A673 (cell line): Measurements from ENCODE around the gene HCCS. TPM values are rescaled to one million over a fixed set of nuclear protein-coding genes. Genes with fewer than 3 reads are reported as not detected.

Experiments
- BruUV-seq: library from RNA; stranded (reverse); fragments of 400-500 nt; replicated peaks from 2 replicates; lab custom pipeline; 2021; lab: Mats Ljungman, UMichigan
- CTCF ChIA-PET: fragments of 300-600 bp; sonication (Branson Sonifier 250); formaldehyde crosslinking; loops from one replicate; lab custom pipeline; 2022; ENCODE audit warnings: antibody characterized with exemption; lab: Charles Lee
- POLR2A ChIA-PET: fragments of 300-600 bp; sonication (Branson Sonifier 250); formaldehyde crosslinking; loops from one replicate; lab custom pipeline; 2022; ENCODE audit warnings: antibody characterized with exemption; ENCODE audit not compliant: low non-redundant PET; lab: Charles Lee
- DNase-seq: peaks from one replicate; pipeline ENCODE4 v3.0.0-alpha.2; 2015; ENCODE audit warnings: low spot score
- H3K27ac ChIP-seq: fragments of 200-600 bp; sonication (generic); 2 replicates; pipeline ENCODE4 v1.5.1; 2016; ENCODE audit warnings: mixed run types, low read depth, mild to moderate bottlenecking, mixed read lengths, antibody characterized with exemption, low read length; ENCODE audit not compliant: poor library complexity, severe bottlenecking
- H3K27me3 ChIP-seq: fragments of 200-600 bp; sonication (generic); replicated peaks from 2 replicates; pipeline ENCODE4 v1.6.1; 2017; ENCODE audit warnings: mixed run types, low read depth, mild to moderate bottlenecking, mixed read lengths, antibody characterized with exemption, low read length; ENCODE audit not compliant: insufficient read depth, poor library complexity
- H3K36me3 ChIP-seq: fragments of 200-600 bp; sonication (generic); 2 replicates; pipeline ENCODE4 v1.6.1; 2016; ENCODE audit warnings: mixed run types, mild to moderate bottlenecking, mixed read lengths, antibody characterized with exemption, low read length; ENCODE audit not compliant: insufficient read depth, poor library complexity, severe bottlenecking
- H3K4me1 ChIP-seq: fragments of 200-600 bp; sonication (generic); 2 replicates; pipeline ENCODE4 v1.6.1; 2017; ENCODE audit warnings: mixed run types, mild to moderate bottlenecking, mixed read lengths, antibody characterized with exemption, low read length; ENCODE audit not compliant: insufficient read depth, poor library complexity, severe bottlenecking
- H3K4me3 ChIP-seq: fragments of 200-600 bp; sonication (generic); 2 replicates; pipeline ENCODE4 v1.5.1; 2016; ENCODE audit warnings: low read depth, mixed run types, mild to moderate bottlenecking, mixed read lengths, low read length; ENCODE audit not compliant: poor library complexity, severe bottlenecking
- H3K9me3 ChIP-seq: fragments of 200-600 bp; sonication (generic); 2 replicates; pipeline ENCODE4 v1.6.1; 2016; ENCODE audit warnings: mixed run types, low read depth, mild to moderate bottlenecking, mixed read lengths, antibody characterized with exemption, low read length; ENCODE audit not compliant: poor library complexity, severe bottlenecking
- CTCF ChIP-seq: fragments of 300-800, 200-600 bp; sonication (generic); conservative IDR thresholded peaks from 2 replicates; pipeline ENCODE4 v1.5.1; 2017; ENCODE audit warnings: low read depth, mild to moderate bottlenecking, antibody characterized with exemption, low read length, moderate library complexity, mixed read lengths
- EZH2 ChIP-seq: fragments of 200-600 bp; sonication (generic); IDR thresholded peaks from 2 replicates; pipeline ENCODE4 v1.6.1; 2017; ENCODE audit warnings: borderline replicate concordance, low read depth, mild to moderate bottlenecking, mixed read lengths, antibody characterized with exemption, low read length; ENCODE audit not compliant: poor library complexity, severe bottlenecking
- intact Hi-C: fragments of 100-400 bp; cut with micrococcal nuclease; formaldehyde crosslinking; loops from one replicate; pipeline ENCODE4 v1.10.0; 2022; ENCODE audit not compliant: unreplicated experiment
- total RNA-seq: library from RNA; stranded (reverse); gene quantifications from 2 replicates; pipeline ENCODE4 v1.2.3, GENCODE V29; 2021

HCCS gene
- total RNA-seq, 1 experiment from 2014 or later = 51.2 TPM

GRCh38 chrX:11066812-11067211 lies 44.3 kb upstream of the HCCS start:
- DNase-seq = no peak
- intact Hi-C loops = no loop called here
- Histone ChIP-seq H3K4me1 (no peaks in the 10 kb centered on the region), H3K27me3 (no peaks in the 10 kb centered on the region), H3K27ac (no peak overlapping the region), H3K36me3 (no peaks in the 10 kb centered on the region), H3K9me3 (no peaks in the 10 kb centered on the region), H3K4me3 (no peak overlapping the region)
- no TSS peak for BruUV-seq
- ChIA-PET POLR2A (no interaction called here), CTCF (no interaction called here)
- no peak for TF ChIP-seq CTCF
- TF ChIP-seq EZH2 = no peak

GRCh38 chrX:11073381-11073780 lies 37.8 kb upstream of the HCCS start:
- no peaks in the 10 kb centered on the region for H3K4me1 ChIP-seq
- DNase-seq = no peak
- no TSS peak for BruUV-seq
- intact Hi-C loops = no loop called here
- H3K36me3 ChIP-seq = no peaks in the 10 kb centered on the region
- no peak overlapping the region for H3K27ac ChIP-seq
- ChIA-PET POLR2A (no interaction called here), CTCF (no interaction called here)
- no peaks in the 10 kb centered on the region for H3K27me3 ChIP-seq
- no peaks in the 10 kb centered on the region for H3K9me3 ChIP-seq
- H3K4me3 ChIP-seq = no peak overlapping the region
- TF ChIP-seq EZH2 = no peak
- TF ChIP-seq CTCF = no peak

DNA sequence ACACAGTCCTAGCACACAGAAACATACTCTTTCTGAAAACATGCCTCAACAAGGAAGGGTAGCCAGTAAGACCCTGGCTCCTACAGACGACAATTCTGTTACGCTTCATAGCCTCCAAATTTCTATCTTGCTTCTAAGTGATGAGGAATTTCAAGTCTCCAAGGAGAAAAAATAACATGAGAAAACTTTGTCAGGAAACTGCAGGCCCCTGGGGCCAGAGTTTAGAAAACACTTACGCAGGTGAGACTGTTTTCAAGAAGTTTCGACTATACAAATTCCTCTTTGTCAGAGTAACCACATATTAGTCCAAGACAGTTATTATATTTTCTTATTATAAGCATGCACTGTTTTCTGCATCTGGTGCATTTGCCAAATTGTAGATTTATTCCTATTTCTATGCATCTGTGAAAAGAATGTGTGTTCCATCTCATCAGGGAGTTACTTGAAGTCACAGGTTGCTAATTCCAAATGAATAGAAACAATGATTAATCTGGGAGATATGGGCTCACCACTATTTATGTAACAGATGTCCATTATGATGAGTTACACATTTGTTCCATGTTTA lies 30.3 kb upstream of the HCCS start:
- no TSS peak for BruUV-seq
- Histone ChIP-seq H3K9me3 (no peaks in the 10 kb centered on the region), H3K4me3 (no peak overlapping the region), H3K27me3 (no peaks in the 10 kb centered on the region), H3K27ac (no peak overlapping the region), H3K36me3 (no peaks in the 10 kb centered on the region), H3K4me1 (no peaks in the 10 kb centered on the region)
- POLR2A ChIA-PET = no interaction called here
- intact Hi-C loops = no loop called here
- TF ChIP-seq EZH2 (no peak), CTCF (no peak)
- DNase-seq = no peak
- CTCF ChIA-PET = no interaction called here
